GM12878 (cell line): ENCODE results near the gene PRR35. TPM values are rescaled to one million over a fixed set of nuclear protein-coding genes. Genes with fewer than 3 reads are reported as not detected.
A peak's percentile ranks its signal among the peaks of the same experiment; 100 is the strongest.

Experiments
- ATAC-seq: fragments of 200-7000 bp; cut with Tn5 transposase; 3 replicates; pipeline ENCODE4 v1.9.1; 2020; ENCODE audit warnings: mild to moderate bottlenecking, moderate library complexity
- BruUV-seq: library from RNA; stranded (reverse); fragments of 400-500 nt; replicated peaks from 2 replicates; lab custom pipeline; 2021; lab: Mats Ljungman, UMichigan
- CTCF ChIA-PET: fragments of 300-600 bp; sonication (Branson Sonifier 250); formaldehyde crosslinking; extraction: SDS; loops from one replicate; lab custom pipeline; 2021; ENCODE audit warnings: inconsistent platforms; lab: Yijun Ruan, JAX
- POLR2A ChIA-PET: fragments of 350-600 bp; formaldehyde crosslinking; extraction: SDS; loops from one replicate; lab custom pipeline; 2021; ENCODE audit warnings: inconsistent platforms; lab: Charles Lee
- RAD21 ChIA-PET: fragments of 300-600 bp; sonication (Branson Sonifier 250); formaldehyde crosslinking; loops from one replicate; lab custom pipeline; 2023; ENCODE audit warnings: antibody characterized with exemption; ENCODE audit not compliant: unreplicated experiment; lab: Charles Lee
- SMC1A ChIA-PET: fragments of 300-600 bp; sonication (Branson Sonifier 250); formaldehyde crosslinking; loops from one replicate; lab custom pipeline; 2023; ENCODE audit not compliant: unreplicated experiment, uncharacterized antibody; lab: Charles Lee
- DNase-seq: peaks from one replicate; pipeline ENCODE4 v3.0.0-alpha.2; 2011; ENCODE audit warnings: low read depth, low spot score
- FAIRE-seq: peaks from 3 replicates; lab custom pipeline; 2011; peaks lifted over from hg19 to GRCh38; lab: Jason Lieb, UNC
- H2AFZ ChIP-seq: 2 replicates; pipeline ENCODE4 v1.6.0; 2011; ENCODE audit warnings: low read depth, low read length, control low read depth; ENCODE audit not compliant: control insufficient read depth
- H3K27ac ChIP-seq: 2 replicates; pipeline ENCODE4 v1.5.1; 2011; ENCODE audit warnings: control low read depth; ENCODE audit not compliant: control insufficient read depth, insufficient read depth
- H3K27me3 ChIP-seq, 2 experiments: replicated peaks in 1 of 2; 2 replicates each; pipeline versions ENCODE4 v1.6.0 to v1.6.1; 2011; ENCODE audit warnings: low read length in 1 of 2; ENCODE audit not compliant: control insufficient read depth in 2 of 2, insufficient read depth in 2 of 2
- H3K36me3 ChIP-seq, 2 experiments: 2 replicates each; pipeline ENCODE4 v1.5.1; 2011; ENCODE audit warnings: low read length in 1 of 2; ENCODE audit not compliant: control insufficient read depth in 2 of 2, insufficient read depth in 2 of 2
- H3K4me1 ChIP-seq: 2 replicates; pipeline ENCODE4 v1.6.1; 2011; ENCODE audit warnings: mild to moderate bottlenecking, low read length, moderate library complexity, mixed read lengths; ENCODE audit not compliant: control insufficient read depth, insufficient read depth
- H3K4me2 ChIP-seq: 2 replicates; pipeline ENCODE4 v1.6.0; 2011; ENCODE audit warnings: control low read depth; ENCODE audit not compliant: control insufficient read depth, insufficient read depth
- H3K4me3 ChIP-seq: fragments of 200-600 bp; sonication (generic); 2 replicates; pipeline ENCODE4 v1.5.1; 2016
- H3K79me2 ChIP-seq: 2 replicates; pipeline ENCODE4 v1.6.0; 2011; ENCODE audit warnings: low read length; ENCODE audit not compliant: control insufficient read depth, insufficient read depth
- H3K9ac ChIP-seq: 2 replicates; pipeline ENCODE4 v1.8.0; 2011; ENCODE audit warnings: low read length, control low read depth, mixed read lengths; ENCODE audit not compliant: control insufficient read depth, insufficient read depth
- H3K9me3 ChIP-seq: replicated peaks from 3 replicates; pipeline ENCODE4 v1.5.1; 2011; ENCODE audit warnings: mild to moderate bottlenecking, low read length; ENCODE audit not compliant: control insufficient read depth, insufficient read depth
- H4K20me1 ChIP-seq: 2 replicates; pipeline ENCODE4 v1.6.0; 2011; ENCODE audit not compliant: control insufficient read depth, insufficient read depth
- ATF7 ChIP-seq: fragments of 450-650 bp; IDR thresholded peaks from 2 replicates; pipeline ENCODE4 v1.6.1; 2016; ENCODE audit warnings: low read depth, mild to moderate bottlenecking
- BHLHE40 ChIP-seq, 2 experiments: fragments of 450-650 bp in 1 of 2; IDR thresholded peaks; 2 replicates each; pipeline ENCODE4 v1.6.1; 2011 to 2017; ENCODE audit warnings: low read depth in 2 of 2, borderline replicate concordance in 1 of 2, improper control_type of control experiment in 1 of 2, low read length in 1 of 2, mild to moderate bottlenecking in 1 of 2
- POLR2A ChIP-seq: IDR thresholded peaks from 2 replicates; pipeline ENCODE4 v1.6.1; 2011; ENCODE audit warnings: low read depth, mild to moderate bottlenecking, low read length
- WGBS: methylation state at CpG from one replicate; pipeline ENCODE4 v1.1.6; 2016; ENCODE audit warnings: low lambda C conversion rate; ENCODE audit not compliant: insufficient replicate concordance, insufficient coverage; ENCODE audit errors: missing lambda C conversion rate; 5-methylcytosine and 5-hydroxymethylcytosine counted together
- in situ Hi-C: fragments of 300-500 bp; cut with MboI; formaldehyde crosslinking; loops from 9 replicates; pipeline ENCODE4 v1.14.3; 2018; ENCODE audit warnings: mixed read lengths
- intact Hi-C: fragments of 100-400 bp; cut with micrococcal nuclease; formaldehyde crosslinking; loops from one replicate; pipeline ENCODE4 v1.14.2; 2022; ENCODE audit not compliant: unreplicated experiment
- polyA plus RNA-seq, 11 experiments: library from polyadenylated mRNA; depleted of rRNA in 4 of 11; unstranded in 6 of 11; stranded (reverse) in 5 of 11; fragments of >200 nt; fragmentation: Nextera tagmentation in 4 of 11; fragmentation: Illumina TruSeq in 1 of 11; extraction: Ambion mirVana in 4 of 11; extraction: Trizol in 1 of 11; gene quantifications; 1 replicate in 1 of 11; 2 replicates in 10 of 11; pipeline versions ENCODE4 v1.2.1 to v1.2.3, GENCODE V29; 2011 to 2016; ENCODE audit warnings: inconsistent platforms in 2 of 11, missing spikeins in 2 of 11, low read depth in 1 of 11
- total RNA-seq, 4 experiments: library from RNA; depleted of rRNA in 3 of 4; stranded (reverse); fragments of >200 nt in 3 of 4; fragmentation: Illumina TruSeq in 1 of 4; extraction: Trizol in 1 of 4; gene quantifications; 2 replicates each; pipeline versions ENCODE4 v1.2.1 to v1.2.3, GENCODE V29; 2013 to 2021
- TF ChIP-seq, protein P1 (sequence below): fragments of 450-650 bp; IDR thresholded peaks from 2 replicates; pipeline ENCODE4 v1.6.1; 2016; ENCODE audit warnings: mild to moderate bottlenecking
- TF ChIP-seq, protein P2 (sequence below): fragments of 450-650 bp; IDR thresholded peaks from 2 replicates; pipeline ENCODE4 v1.6.1; 2016; ENCODE audit warnings: mild to moderate bottlenecking

The PRR35 gene
- total and polyA plus RNA-seq, 10 of the 15 experiments (the other 5 are each of a cell fraction or from before 2014, with no cell fraction given) = not detected

DNA sequence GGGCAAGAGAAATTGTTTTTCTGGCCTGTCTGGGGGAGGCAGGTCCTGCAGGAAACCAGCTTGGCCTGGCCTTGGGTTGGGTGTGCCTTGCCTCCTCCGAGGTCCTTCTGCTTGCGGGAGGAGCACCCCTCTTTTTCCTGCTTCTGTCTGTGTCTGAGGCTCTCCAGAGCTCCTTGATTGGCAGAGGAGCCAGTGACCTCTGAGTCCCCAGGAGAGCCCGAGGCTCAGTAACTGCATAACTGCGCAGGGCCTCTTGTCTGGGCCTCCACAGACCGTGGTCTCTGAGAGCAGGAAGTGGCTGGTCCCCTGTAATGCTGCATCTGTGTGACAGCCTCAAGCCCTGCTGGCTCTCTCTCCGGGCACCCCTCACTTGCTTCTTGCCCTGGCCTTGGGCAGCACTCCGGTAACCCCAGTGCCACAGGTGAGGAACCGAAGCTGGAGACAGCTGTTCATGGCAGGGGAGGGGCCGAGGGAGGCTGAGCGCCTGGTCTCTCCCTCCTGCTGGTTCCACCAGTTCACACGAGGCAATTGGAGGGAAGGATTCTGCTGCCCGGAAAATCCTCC lies 31.1 kb upstream of the PRR35 start:
- POLR2A ChIA-PET = interaction anchor here (1.3 kb wide), 1 partner anchor 60 kb away, joined by 3 read pairs; no protein-coding TSS in a partner anchor
- FAIRE-seq (peak; percentile 27), DNase-seq (no peak), ATAC-seq (no peak)
- RAD21 ChIA-PET = interaction anchor here (0.5 kb wide), 1 partner anchor 854 kb away, joined by 3 read pairs; no protein-coding TSS in a partner anchor
- H3K9ac ChIP-seq = peak overlapping the region; percentile 86
- intact Hi-C loops (loop anchor here (5.0 kb wide), 2 partner anchors 38 to 108 kb away; partner anchors contain the start of genes METTL26, NHLRC4 and PIGQ), in situ Hi-C loops (no loop called here)
- SMC1A ChIA-PET = no interaction called here
- 6% methylated on average over 12 of the region's 12 CpGs for WGBS
- H3K79me2 ChIP-seq = peaks cover 62% of the 10 kb centered on the region
- TF ChIP-seq ATF7 (0 out of 2 replicates have a peak, but pooled peaks have one; percentile 4), BHLHE40 (IDR thresholded peaks at IDR 0.05; ENCODE audit: borderline replicate concordance in 1 of 2, low read depth in 2 of 2, low read length in 1 of 2) (no peak; a peak in 1 of 4 replicates), POLR2A (0 out of 2 replicates have a peak, but pooled peaks have one; percentile 48)
- TF ChIP-seq, protein P1, sequence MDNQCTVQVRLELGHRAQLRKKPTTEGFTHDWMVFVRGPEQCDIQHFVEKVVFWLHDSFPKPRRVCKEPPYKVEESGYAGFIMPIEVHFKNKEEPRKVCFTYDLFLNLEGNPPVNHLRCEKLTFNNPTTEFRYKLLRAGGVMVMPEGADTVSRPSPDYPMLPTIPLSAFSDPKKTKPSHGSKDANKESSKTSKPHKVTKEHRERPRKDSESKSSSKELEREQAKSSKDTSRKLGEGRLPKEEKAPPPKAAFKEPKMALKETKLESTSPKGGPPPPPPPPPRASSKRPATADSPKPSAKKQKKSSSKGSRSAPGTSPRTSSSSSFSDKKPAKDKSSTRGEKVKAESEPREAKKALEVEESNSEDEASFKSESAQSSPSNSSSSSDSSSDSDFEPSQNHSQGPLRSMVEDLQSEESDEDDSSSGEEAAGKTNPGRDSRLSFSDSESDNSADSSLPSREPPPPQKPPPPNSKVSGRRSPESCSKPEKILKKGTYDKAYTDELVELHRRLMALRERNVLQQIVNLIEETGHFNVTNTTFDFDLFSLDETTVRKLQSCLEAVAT = no peak
- TF ChIP-seq, protein P2, sequence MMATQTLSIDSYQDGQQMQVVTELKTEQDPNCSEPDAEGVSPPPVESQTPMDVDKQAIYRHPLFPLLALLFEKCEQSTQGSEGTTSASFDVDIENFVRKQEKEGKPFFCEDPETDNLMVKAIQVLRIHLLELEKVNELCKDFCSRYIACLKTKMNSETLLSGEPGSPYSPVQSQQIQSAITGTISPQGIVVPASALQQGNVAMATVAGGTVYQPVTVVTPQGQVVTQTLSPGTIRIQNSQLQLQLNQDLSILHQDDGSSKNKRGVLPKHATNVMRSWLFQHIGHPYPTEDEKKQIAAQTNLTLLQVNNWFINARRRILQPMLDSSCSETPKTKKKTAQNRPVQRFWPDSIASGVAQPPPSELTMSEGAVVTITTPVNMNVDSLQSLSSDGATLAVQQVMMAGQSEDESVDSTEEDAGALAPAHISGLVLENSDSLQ = peak; percentile 44; the same call in 1 of the 2 replicates
- peak overlapping the region; percentile 93 for H3K4me2 ChIP-seq
- CTCF ChIA-PET = no interaction called here
- H3K4me1 ChIP-seq = peaks cover 28% of the 10 kb centered on the region
- H3K27me3 ChIP-seq = no peaks in the 10 kb centered on the region
- no peak overlapping the region for H2AFZ ChIP-seq
- H4K20me1 ChIP-seq = no peaks in the 10 kb centered on the region; the same call in 1 of the 2 replicates
- no TSS peak for BruUV-seq
- H3K36me3 ChIP-seq = peaks cover 0 to 4% of the 10 kb centered on the region in 2 experiments; a peak in 3 of 4 replicates
- H3K4me3 ChIP-seq = peak overlapping the region; percentile 96
- no peaks in the 10 kb centered on the region for H3K9me3 ChIP-seq
- H3K27ac ChIP-seq = peak overlapping the region; percentile 91
